ENCODE results near the gene KSR2. TPM values are rescaled to one million over a fixed set of nuclear protein-coding genes. Genes with fewer than 3 reads are reported as not detected.
"Not testable (repeated sequence)": the region's sequence is repeated elsewhere in the genome, so short reads cannot be mapped to it uniquely, and the experiment has no call there.

Gene KSR2
- total and polyA plus RNA-seq, 2 experiments from 2014 or later, result under 0.01 to 0.02 TPM

GRCh38 chr12:117641885-117642284 lies 326.9 kb downstream of the KSR2 start:
- TF ChIP-seq, protein P1, sequence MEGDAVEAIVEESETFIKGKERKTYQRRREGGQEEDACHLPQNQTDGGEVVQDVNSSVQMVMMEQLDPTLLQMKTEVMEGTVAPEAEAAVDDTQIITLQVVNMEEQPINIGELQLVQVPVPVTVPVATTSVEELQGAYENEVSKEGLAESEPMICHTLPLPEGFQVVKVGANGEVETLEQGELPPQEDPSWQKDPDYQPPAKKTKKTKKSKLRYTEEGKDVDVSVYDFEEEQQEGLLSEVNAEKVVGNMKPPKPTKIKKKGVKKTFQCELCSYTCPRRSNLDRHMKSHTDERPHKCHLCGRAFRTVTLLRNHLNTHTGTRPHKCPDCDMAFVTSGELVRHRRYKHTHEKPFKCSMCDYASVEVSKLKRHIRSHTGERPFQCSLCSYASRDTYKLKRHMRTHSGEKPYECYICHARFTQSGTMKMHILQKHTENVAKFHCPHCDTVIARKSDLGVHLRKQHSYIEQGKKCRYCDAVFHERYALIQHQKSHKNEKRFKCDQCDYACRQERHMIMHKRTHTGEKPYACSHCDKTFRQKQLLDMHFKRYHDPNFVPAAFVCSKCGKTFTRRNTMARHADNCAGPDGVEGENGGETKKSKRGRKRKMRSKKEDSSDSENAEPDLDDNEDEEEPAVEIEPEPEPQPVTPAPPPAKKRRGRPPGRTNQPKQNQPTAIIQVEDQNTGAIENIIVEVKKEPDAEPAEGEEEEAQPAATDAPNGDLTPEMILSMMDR (IDR thresholded peaks at IDR 0.05; ENCODE audit: low read depth, low read length), result no peak
- no peak for DNase-seq (ENCODE audit: low read depth in 1 of 2, low spot score in 1 of 2)
- Histone ChIP-seq H3K36me3 (no peaks in the 10 kb centered on the region), H3K4me1 (ENCODE audit: low read depth) (no peaks in the 10 kb centered on the region), H3K27ac (no peak overlapping the region), H3K27me3 (no peaks in the 10 kb centered on the region), H3K9me3 (ENCODE audit: low read depth) (no peaks in the 10 kb centered on the region), H3K4me3 (no peak overlapping the region)

DNA sequence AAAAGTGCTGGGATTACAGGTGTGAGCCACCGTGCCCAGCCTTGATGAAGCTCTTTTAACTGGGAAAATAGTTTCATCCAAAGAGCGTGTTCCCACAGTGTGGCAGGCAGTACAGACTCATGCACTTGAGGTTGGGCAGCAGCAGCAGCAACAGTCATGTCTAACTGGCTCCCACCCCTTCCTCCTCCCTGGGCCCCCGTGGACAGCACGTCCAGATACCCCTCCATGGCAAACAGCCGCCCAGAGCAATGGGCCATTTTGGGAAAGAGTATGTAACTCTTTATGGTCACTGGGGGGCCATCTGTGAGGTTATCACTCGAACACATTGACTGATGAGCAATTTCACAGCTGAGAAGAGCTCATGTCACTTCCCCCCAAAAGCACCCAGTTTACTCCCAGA lies 328.3 kb downstream of the KSR2 start:
- DNase-seq (ENCODE audit: low read depth in 1 of 2, low spot score in 1 of 2), result no peak
- H3K4me1 ChIP-seq (ENCODE audit: low read depth), result no peaks in the 10 kb centered on the region

DNA sequence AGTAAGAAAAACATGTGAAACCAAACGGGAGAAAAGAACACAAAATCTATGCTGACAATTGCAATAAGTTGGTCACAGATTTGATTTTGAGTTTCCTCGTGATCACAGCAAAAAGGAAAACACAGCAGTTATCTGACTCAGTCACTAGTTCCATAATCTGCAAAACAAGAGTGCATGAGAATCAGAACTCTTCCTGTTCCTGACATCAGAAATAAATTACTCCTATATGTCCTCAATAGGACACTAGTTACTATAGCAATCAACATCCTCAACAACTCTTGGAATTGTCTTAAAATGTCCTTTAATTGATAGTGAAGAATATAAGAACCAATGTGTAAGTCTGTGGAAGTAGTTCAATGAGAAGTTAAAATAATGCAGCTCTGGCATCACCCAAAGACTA lies 339.3 kb downstream of the KSR2 start:
- Histone ChIP-seq H3K27ac (no peak overlapping the region), H3K4me3 (no peak overlapping the region), H3K36me3 (no peaks in the 10 kb centered on the region), H3K27me3 (no peaks in the 10 kb centered on the region), H3K9me3 (ENCODE audit: low read depth) (no peaks in the 10 kb centered on the region), H3K4me1 (ENCODE audit: low read depth) (no peaks in the 10 kb centered on the region)
- no peak for DNase-seq (ENCODE audit: low read depth in 1 of 2, low spot score in 1 of 2)
- TF ChIP-seq, protein P1 (IDR thresholded peaks at IDR 0.05; ENCODE audit: low read depth, low read length), result no peak

More for the DNA sequence above, 328.3 kb downstream of the KSR2 start:
- TF ChIP-seq, protein P1 (IDR thresholded peaks at IDR 0.05; ENCODE audit: low read depth, low read length), result no peak
- Histone ChIP-seq H3K36me3 (no peaks in the 10 kb centered on the region), H3K4me3 (no peak overlapping the region), H3K9me3 (ENCODE audit: low read depth) (no peaks in the 10 kb centered on the region), H3K27me3 (no peaks in the 10 kb centered on the region), H3K27ac (no peak overlapping the region)

DNA sequence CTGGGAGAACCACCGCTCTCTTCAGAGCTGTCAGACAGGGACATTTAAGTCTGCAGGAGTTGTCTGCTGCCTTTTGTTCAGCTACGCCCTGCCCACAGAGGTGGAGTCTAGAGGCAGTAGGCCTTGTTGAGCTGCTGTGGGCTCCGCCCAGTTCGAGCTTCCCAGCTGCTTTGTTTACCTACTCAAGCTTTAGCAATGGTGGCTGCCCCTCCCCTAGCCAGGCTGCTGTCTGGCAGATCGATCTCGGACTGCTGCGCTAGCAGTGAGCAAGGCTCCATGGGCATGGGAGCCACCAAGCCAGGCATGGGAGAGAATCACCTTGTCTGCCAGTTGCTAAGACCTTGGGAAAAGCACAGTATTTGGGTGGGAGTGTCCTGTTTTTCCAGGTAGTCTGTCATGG lies 340.1 kb downstream of the KSR2 start:
- H3K4me1 ChIP-seq (ENCODE audit: low read depth); H3K36me3 ChIP-seq; H3K9me3 ChIP-seq (ENCODE audit: low read depth); H3K4me3 ChIP-seq; DNase-seq (ENCODE audit: low read depth in 1 of 2, low spot score in 1 of 2); H3K27me3 ChIP-seq; H3K27ac ChIP-seq: not testable (repeated sequence)

DNA sequence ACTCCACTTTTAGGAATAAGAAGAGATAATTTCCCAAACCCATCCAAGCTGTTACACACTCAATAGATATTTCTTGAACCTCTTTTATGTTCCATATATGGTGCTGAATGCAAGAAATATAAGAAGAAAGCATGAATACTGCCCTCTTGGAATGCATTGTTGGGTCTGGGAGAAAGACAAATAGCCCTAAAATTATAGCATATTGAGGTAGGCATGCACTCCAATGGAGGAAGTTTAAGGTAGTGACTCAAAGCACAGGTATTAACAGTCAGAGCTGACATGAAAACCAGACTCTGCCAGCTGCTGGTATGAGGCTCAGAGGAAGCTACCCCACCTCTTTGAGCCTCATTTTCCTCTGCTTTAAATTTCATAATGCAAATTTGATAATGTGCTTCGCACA lies 346.0 kb downstream of the KSR2 start:
- no peak overlapping the region for H3K4me3 ChIP-seq
- TF ChIP-seq, protein P1 (IDR thresholded peaks at IDR 0.05; ENCODE audit: low read depth, low read length), result no peak
- H3K27me3 ChIP-seq, result no peaks in the 10 kb centered on the region
- no peaks in the 10 kb centered on the region for H3K9me3 ChIP-seq (ENCODE audit: low read depth)
- no peaks in the 10 kb centered on the region for H3K36me3 ChIP-seq
- H3K4me1 ChIP-seq (ENCODE audit: low read depth), result no peaks in the 10 kb centered on the region
- no peak overlapping the region for H3K27ac ChIP-seq
- DNase-seq (ENCODE audit: low read depth in 1 of 2, low spot score in 1 of 2), result no peak

- H3K4me3 ChIP-seq, result no peak overlapping the region
- no peaks in the 10 kb centered on the region for H3K4me1 ChIP-seq (ENCODE audit: low read depth)
- DNase-seq (ENCODE audit: low read depth in 1 of 2, low spot score in 1 of 2), result no peak
- TF ChIP-seq, protein P1 (IDR thresholded peaks at IDR 0.05; ENCODE audit: low read depth, low read length), result no peak
- no peaks in the 10 kb centered on the region for H3K36me3 ChIP-seq
- no peaks in the 10 kb centered on the region for H3K9me3 ChIP-seq (ENCODE audit: low read depth)
- H3K27ac ChIP-seq, result no peak overlapping the region
- no peaks in the 10 kb centered on the region for H3K27me3 ChIP-seq
These were observed 346.7 kb downstream of the KSR2 start for GRCh38 chr12:117622087-117622486.
